Measurements from ENCODE around the gene SLC47A2.
A peak's percentile ranks its signal among the peaks of the same experiment; 100 is the strongest.
"Not testable (repeated sequence)": the region's sequence is repeated elsewhere in the genome, so short reads cannot be mapped to it uniquely, and the experiment has no call there.

Gene SLC47A2, protein sequence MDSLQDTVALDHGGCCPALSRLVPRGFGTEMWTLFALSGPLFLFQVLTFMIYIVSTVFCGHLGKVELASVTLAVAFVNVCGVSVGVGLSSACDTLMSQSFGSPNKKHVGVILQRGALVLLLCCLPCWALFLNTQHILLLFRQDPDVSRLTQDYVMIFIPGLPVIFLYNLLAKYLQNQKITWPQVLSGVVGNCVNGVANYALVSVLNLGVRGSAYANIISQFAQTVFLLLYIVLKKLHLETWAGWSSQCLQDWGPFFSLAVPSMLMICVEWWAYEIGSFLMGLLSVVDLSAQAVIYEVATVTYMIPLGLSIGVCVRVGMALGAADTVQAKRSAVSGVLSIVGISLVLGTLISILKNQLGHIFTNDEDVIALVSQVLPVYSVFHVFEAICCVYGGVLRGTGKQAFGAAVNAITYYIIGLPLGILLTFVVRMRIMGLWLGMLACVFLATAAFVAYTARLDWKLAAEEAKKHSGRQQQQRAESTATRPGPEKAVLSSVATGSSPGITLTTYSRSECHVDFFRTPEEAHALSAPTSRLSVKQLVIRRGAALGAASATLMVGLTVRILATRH
- 0 to 0.24 (median 0) reads per million in 4 experiments for total RNA-seq

DNA sequence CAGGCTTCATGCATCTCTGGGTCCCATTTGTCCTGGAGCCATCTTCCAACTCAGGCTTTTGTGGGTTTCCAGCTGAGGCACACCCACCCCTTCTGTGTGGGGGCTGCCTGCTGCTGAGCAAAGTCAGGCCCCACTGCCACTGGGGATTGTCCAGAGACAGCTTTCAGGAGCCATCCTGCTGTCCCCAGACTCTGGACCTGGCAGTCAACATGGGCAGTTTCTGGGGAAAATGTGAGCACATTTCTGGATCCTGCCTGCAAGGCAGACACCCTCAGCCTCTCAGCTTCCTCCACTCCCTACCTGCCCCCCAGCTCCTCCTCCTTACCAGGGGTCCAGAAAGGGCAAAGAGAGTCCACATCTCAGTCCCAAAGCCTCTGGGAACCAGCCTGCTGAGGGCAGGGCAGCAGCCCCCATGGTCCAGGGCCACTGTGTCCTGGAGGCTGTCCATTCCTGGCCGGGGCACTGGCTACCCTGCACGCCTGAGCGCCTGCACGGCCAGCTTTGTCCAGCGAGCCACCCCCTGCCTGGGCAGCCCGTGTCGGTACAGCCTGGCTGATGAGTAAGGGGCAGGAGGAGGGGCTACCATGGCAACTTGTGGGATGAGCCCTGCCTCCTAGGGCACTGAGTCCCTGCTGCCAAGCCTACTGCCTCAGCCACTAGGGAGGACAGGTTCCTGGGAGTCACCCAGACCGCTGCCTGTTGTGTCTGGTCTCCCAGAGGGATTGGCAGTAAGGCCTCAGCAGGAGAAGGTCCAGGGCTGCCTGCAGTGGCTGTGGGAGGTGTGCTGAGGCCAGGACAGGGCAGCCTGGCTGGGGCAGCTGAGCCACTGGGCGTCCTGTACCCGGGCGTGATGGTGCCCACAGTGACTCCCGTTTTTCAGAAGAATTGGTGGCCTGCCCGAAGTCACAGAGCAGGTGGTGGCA is at the start of gene SLC47A2:
Gene SLC47A2, minus strand, starts transcription at position 477 of the 923 bp plus-strand sequence. Its CDS starts 29 bp downstream, at position 448.
- DNase-seq, result no peak

DNA sequence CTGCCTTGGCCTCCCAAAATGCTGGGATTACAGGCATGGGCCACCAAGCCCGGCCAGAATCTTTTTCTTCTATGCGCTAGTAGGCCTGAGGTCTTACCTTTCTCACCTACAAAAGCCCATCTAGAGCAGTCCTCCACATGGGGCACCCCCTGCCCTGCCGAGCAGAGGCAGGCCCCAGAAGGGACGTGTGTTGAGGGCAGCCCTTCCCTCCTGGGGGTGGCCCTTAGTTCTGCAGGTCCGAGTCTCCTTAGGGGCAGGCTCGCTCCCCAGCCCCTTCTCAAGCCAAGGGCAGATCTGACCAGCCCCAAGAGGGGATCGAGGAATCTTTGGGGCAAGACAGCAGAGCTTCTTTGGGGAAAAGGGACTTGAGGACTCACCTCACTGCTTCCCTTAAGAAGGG is 49.6 kb upstream of the SLC47A2 start:
- no peak for DNase-seq

DNA sequence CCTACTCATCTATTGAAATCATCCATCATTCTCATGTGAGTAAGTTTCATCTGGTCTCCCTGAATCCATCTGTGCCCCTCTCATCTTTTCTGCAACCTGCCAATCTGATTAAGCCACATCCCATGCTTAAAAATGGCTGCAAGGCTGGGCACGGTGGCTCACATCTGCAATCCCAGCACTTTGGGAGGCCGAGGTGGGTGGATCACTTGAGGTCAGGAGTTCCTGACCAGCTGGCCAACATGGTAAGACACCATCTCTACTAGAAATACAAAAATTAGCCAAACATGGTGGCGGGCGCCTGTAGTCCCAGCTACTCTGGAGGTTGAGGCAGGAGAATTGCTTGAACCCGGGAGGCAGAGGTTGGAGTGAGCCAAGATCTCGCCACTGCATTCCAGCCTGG is 47.6 kb upstream of the SLC47A2 start:
- not testable (repeated sequence) for DNase-seq

DNA sequence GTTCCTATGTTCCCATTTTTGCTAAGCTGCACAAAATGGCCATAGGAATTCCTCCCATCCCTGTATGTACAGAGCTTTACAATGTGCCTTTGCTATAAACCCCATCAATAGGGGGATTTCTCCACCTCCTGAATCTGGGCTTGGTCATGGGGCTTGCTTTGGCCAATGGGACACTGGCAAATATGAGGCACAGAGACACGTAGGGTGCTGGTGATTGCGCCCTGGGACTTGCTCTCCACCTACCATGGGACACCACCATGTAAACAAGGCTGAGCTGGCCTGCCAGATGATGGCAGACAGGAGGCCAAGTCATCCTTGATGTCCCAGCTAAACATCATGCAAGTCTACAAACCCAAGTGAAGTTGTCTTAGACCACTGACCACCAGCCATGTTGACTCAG is 47.0 kb upstream of the SLC47A2 start:
- no peak for DNase-seq

DNA sequence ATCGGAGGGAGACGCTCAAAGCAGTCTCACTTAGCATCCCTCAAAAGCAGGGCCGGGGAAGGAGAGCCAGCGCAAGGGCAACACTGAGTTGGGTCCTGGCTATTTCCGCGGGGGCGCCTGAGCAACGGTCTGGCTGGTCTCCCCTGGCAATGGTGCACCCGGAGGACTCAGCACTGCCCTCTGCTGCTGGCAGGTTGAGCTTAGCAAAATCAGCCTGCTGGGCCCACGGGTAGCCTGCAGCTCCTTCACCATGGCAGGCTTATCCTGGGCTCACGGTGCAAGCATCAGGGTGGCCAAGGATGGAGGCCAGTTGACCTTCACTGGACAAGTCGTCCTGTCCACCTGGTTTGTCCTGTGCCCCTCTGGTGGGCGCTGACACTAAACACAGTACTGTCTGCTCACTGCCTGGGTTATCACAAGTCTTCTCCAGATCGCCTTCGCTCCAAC is 46.2 kb upstream of the SLC47A2 start:
- peak; percentile 32 for DNase-seq

DNA sequence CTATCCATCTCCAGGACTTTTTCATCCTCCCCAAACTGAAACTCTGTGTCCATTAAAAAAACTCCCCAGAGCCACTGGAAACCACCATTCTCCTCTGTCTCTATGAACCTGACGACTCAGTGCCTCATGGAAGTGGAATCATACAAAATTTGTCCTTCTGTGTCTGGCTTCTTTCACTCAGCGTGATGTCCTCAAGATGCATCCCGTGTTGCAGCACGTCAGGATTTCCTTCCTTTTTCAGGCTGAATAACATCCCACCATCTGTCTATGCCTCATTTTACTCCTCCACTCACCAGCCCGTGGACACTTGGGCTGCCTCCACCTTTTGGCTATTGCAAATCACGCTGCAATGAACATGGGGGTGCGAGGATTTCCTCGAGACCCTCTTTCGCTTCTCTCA is 44.4 kb upstream of the SLC47A2 start:
- no peak for DNase-seq

DNA sequence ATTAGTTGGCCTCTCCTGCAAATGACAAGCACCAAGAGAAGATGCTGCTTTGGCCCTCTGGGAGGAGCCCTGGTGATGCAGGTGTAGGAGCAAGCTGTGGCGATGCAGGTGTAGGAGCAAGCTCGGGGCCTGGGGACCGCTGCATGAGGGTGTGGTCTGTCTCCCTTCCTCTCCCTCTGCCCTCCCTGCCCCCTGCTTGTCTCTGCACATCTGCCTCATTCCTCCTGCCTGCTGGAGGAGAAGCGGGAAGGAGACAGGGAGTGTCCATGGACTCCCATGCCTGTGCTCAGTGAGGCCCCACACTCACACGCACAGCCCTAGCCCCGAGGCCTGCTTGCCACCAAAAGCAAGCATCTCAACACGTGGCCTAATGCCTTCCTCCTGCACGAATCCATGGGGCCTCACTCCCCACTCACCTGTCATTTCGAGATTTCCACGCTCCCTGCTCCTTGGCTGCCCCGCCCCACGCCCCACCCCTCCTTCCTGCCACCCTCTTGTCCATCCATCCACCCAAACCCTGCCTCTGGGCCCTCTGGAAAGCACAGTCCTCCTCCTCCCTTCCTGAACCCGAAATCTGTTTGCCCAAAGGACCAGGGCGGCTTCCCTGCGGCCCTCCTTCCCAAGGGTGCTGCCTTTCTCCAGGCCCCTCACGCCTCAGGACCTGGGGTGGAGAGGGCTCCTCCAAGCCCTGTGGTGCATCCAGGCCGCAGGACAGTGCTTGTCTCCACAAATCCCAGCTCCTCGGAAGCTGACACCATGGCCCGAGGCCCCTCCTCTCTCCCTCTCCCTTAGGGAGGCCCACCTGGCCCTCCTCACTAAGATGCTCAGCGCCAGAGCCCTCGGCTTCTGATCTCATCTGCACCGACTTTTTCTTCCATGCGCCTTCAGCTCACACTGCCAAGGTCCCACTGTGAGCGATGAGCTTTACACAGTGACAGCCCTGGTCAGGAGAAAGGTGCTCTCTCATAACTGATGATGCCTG is 43.5 kb upstream of the SLC47A2 start:
- no peak for DNase-seq

DNA sequence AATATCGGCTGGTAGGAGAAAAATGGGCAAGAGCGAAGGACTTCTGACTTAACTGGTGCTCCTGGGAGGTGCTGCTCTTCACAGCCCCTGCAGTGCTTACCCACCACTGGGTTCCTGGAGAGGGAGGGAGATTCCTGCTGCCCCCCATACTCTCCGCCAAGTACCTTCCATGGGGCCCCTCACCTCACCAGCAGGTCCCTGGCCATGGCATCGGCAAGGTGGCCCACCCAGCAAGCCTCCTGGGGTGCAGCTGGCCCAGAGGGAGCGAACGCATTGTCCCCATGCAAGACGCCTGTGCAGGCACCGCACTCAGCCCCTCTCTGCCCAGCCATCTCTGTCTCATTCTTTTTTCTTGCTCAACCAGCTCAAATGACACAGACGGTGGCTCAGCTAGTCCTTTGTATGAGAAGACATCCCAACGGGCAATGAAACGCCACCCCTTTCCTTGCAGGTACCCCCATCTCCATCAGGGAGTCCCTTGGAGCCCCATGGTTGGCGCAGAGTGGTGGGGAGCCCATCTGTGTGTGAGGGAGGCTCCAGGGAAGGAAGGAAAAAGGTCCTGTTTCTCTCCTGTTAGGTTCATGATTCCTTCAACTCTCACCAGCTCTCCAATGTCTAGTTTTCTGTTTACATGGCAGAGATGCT is 41.3 kb upstream of the SLC47A2 start:
- no peak for DNase-seq

DNA sequence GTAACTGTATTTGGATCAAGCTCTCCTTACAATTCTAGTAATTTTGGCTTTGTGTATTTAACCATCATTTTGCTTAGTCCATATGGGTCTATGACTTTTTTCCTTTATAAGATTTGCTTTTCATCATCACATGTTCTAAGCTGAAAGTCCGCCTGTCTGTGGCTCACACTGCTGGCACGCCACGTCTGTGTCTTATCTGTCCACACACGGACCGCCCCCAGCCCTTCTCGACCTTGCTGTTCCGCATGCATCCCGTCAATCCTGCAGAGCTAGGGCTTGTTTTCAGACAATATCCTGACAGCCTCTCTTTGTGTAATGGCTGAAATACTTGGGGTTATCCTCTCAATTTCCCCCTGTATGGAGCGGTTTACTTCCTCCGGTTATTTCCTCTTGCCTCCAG is 40.2 kb upstream of the SLC47A2 start:
- DNase-seq, result no peak

DNA sequence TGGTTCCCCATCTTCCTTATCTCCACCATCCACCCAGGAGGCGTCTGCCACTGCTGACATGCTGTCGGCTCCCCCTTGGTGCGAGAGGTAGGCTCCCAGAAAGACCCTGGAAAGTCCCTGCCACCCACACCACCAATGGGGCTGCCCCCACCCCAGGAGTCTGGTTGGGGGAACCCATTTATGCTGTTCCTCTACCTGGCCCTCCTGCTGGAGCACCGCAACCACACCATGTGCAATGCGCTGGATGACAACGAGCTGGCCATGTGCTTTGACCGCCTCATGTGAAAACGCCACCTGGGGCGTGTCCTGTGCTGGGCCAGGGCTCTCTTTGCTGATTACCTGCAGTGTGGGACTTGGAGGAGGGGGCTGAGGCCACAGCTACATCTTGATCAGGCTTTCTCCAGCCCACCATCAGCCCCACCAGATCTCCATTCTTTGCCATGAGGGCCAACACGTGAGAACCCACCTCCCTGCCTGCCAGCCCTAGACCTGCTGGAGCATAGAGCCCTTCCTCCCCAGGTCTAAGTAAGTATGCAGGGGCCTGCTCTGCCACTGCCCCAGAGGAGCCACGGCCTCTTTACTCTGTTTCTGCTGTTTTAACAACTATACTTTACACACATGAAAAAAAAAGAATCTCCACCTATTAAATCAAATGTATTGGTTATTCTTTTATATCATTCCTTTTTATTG is 39.6 kb upstream of the SLC47A2 start:
- DNase-seq, result no peak

DNA sequence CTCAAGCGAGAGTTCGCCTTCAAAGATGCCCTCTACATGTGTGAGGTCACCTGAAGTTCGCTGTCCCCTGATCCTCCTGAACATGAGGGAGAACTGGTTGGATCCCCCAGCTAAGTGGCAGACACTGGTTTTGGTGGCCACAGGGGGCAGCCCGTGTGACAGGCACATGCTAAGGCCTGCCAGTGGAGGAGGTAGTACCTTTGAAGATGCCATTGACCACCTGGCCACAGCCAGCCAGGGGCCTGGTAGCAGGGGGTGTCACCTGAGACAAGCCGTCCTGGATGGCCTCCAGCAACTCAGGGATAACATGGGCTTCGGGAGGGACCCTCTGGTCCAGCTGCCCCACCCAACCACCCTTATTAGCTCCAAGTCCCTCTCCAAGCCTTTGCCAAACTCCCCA is 39.0 kb upstream of the SLC47A2 start:
- no peak for DNase-seq

DNA sequence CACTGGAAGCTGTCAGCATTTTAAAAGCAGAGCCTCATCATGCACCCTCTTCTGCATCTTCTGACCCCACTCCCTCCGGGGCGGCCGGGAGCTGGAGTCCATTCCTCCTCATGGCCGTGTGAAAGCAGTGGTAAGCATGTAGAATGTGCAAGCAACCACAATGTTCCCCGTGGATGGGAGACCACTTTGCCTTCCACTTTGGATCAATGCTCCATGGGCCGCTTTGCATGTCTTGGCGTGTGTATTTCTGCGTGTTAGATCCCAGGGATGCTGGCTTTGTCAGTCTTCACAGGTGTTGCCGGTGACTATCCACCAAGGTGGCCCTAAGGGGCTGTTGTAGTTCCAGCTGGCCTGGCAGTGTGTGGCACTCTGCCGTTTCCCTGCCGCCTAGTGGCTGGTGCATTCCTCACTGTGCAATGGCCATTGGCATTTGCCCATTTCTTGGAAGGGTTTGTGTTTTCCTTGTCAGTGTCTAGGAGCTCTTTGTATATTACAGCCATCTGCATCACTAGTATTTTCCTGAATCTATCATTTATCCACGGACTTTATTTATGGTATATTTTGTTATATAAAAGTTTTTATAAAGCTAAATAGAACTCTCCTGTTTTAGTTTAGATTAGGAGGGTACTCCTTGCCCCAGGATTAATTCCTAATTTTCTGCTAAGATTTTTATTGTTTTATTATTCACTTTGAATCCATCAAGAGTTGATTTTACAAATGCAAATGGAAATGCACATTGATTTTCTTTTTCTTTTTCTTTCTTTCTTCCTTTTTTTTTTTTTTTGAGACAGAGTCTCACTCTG is 37.5 kb upstream of the SLC47A2 start:
- no peak for DNase-seq

DNA sequence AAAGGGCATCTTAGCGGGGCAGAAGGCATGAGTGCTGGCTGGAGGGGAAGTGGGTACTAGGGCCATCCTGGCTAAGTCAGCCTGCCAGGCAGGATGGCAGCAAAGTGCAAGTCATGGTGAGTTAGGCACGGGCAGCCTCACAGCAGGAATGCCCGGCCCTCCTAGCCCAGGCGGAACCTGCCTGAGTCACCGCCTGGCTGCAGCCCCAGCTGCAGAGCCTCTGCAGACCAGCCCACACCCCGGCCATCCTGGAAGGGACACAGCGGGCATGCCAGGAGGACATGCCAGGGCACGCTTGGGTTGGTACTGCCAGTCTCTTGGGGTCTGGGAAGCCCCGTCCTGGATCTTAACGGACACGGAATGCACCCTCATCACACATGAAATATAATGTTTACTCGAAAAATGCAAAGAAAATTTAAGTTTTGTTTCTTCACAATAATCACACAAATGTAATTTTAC is 36.7 kb upstream of the SLC47A2 start:
- DNase-seq, result no peak

DNA sequence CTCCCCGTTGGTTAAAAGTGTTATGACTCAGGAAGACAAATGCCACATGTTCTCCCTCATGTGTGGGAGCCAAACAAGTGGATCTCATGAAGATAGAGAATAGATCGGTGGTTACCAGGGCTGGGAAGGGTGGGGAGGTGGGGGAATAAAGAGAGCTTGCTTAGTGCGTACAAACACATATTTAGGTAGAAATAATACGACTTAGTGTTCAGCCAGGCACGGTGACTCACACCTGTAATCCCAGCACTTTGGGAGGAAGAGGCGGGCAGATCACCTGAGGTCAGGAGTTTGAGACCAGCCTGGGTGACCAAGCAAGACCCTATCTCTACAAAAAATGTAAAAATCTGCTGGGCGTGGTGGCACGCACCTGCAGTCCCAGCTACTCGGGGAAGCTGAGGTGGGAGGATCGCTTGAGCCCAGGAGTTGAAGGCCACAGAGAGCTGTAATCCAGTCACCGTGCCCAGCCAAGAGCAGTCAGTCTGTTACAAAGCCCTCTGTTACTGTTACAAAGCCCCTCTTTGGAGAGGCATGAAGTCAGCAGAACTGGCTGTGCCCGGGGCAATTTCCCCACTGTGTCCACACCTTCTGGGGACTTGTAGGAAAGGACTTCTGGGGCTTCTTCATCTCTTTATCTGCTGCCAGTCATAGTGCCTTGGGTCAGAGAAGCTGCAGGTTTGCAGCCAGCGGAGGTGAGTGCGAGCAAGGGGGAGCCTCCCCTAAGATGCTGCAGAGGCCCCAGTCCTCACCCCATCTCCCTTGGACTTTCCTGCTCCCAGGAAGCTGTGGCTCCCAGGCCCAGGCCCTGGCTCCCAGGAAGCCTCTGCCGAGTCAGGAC is 36.0 kb upstream of the SLC47A2 start:
- DNase-seq, result no peak

DNA sequence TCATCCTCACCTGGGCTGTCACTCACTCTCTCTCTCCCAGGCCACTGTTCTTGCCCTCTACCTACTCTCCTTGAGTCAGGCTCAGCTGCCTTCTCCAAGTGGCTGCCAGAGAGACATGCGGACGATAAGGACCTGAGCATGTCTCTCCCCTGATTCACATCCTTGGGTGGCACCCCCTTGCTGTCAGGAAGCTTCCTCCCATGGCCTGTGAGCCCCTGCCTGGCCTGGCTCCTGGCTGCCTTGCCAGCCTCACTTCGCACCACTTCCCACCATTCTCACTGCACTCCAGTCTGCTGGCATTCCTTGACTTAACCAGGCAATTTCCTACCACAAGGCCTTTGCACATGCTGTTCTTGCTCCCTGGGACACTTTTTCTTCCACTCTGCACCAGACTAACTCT is 34.5 kb upstream of the SLC47A2 start:
- DNase-seq, result no peak

DNA sequence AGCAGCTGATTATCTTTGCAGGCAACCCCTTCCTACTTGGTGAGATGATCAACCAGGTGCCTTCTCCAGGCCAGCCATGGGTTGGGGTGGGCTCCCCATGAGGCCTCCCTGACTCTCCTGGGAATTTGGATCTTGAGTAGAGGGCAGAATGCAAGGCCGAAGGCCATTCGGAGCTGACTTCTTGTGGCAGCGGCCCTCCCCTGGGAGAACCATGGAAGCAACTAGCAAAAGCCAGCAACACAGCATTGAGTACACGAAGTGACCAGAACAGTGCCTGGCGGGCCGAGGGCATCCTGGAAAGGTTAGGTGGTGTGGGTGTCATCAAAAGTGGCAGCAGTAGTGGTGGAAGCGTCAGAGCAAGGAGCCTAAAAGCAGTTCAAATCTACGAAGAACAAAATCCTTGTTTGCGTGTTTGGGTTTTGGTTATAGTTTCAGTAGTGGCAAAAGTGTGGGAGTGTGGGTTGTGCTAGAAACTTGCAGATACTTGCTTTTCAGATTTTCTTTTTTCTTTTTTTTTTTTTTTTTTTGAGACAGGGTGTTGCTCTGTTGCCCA is 33.7 kb upstream of the SLC47A2 start:
- no peak for DNase-seq

DNA sequence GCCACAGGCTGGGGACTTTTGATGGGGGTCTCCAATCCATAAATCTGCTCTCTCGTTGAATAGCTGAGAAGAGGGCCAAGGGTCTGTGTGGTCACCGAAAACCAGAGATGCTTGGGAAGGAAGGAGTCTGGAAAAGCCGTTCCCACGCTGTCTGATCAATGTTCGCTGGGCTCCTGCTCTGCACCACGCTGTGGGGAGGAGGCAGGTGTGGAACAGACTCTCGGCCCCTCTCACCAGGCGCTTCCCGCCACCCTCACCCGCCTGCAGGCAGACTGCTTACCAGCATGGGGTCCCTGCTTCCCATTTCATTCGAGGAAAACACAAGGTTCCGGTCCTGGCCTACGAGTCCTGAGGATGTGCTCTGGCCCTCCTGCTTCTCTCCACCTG is 32.4 kb upstream of the SLC47A2 start:
- DNase-seq, result no peak

Measured in effector CD8-positive, alpha-beta T cell (primary cell).